ENCODE data around the gene TDG.
A peak's percentile ranks its signal among the peaks of the same experiment; 100 is the strongest.
"Not testable (repeated sequence)": the region's sequence is repeated elsewhere in the genome, so short reads cannot be mapped to it uniquely, and the experiment has no call there.

TDG gene

DNA sequence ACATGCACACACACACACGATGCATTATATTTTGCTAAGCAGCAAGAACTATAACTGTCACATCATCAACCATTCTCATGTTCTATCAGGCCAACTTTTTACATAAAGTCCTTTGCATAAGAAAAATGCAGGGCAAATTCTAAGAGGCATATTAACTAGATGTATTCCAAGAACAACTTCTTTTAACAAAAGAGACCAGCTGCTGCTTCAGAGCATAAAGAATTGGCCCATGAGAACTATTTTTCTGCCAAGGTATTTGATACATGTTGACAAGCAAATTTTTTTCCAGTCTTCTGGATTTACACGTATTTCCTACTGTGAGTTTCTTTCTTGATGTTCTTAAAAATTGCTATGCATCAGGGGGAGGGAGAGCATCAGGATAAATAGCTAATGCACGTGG is 57.1 kb downstream of the TDG start:
- no peak for DNase-seq (ENCODE audit: low spot score)

DNA sequence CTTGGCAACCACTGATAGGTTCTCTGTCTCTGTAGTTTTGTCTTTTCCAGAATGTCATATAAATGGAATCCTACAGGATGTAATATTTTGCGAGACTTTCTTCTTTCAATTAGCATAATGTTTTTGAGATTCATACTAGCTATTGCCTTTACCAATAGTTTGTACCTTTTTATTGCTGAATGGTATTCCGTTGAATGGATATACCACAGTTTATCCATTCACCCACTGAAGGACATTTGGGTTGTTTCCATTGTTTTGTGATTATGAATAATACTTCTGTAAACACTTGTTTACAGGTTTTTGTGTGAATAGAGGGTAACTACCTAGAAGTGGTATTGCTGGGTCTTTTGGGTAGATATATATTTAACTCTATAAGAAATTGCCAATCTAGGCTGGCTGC is 58.0 kb downstream of the TDG start:
- no peak for DNase-seq (ENCODE audit: low spot score)

DNA sequence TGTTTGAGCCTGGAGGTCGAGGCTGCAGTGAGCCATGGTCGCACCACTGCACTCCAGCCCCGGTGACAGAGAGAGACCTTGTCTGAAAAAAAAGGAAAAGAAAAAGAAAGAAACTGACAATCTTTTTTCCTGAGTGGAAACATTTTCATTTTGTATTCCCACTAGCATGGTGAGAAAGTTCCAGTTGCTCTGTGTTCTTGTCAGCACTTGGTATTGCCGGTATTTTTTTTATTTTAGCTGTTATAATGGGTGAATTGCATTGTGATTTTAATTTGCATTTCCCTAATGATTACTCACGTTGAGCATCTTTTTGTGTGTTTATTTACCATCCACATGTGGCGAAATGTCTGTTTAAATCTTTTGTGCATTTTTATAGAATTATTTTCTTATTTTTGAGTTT is 58.7 kb downstream of the TDG start:
- DNase-seq (ENCODE audit: low spot score): no peak

DNA sequence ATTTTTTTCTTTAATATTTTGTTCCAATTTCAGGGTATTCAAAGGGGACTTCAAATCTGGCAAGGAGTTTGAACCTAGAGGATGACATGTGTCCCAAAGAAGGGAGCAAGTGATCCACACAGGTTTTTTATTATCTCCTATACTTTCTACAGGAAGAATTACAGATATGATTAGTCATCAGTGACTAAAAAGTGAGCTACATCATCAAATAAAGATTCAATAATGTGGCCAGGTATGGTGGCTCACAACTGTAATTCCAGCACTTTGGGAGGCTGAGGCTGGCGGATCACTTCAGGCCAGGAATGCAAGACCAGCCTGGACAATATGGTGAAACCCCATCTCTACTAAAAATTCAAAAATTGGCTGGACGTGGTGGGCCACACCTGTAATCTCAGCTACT is 60.1 kb downstream of the TDG start:
- DNase-seq (ENCODE audit: low spot score): no peak

DNA sequence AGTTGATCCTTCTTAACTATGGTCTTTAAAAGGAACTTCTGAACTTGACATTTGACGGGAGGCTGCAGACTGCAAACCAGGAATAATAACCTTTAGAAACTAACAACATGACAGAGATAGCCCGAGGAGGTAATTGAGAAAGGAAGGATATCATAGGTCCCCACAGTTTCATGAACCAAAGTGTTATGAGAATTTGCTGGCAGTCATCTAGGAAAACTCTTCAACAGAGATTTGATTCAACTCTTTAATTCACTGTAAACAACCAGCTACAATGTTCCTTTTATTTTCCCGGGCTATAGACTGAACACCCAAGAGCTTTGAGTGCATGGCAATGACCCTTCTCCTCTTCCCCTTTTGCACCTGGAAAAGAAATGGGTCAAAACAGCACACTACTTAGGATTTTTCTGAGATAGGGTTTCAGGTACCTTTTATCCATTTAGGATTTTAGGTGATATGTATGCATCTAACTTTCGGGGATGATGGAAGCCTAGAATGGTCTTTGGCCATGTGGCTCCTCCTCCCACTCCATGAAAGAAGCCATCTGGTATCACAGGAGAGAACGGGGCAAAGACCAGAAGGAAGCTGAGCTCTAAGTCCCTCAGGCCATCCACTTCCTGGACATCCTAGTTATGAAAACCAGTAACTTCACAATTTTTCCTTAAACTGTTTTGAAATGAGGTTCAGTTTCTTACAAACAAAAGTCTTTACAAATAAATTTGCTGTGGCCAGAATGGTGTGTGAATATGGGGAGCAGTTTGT is 61.3 kb downstream of the TDG start:
- peak; percentile 4 for DNase-seq (ENCODE audit: low spot score)

DNA sequence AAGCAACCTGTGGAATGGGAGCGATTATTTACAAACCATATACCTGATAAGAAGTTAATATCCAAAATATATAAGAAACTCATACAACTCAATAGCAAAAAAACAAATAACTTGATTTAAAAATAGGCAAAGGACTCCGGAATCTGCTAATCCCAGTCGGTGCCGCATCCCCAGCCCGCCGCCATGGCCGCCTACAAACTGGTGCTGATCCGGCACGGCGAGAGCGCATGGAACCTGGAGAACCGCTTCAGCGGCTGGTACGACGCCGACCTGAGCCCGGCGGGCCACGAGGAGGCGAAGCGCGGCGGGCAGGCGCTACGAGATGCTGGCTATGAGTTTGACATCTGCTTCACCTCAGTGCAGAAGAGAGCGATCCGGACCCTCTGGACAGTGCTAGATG is 64.9 kb downstream of the TDG start:
- DNase-seq (ENCODE audit: low spot score): not testable (repeated sequence)

DNA sequence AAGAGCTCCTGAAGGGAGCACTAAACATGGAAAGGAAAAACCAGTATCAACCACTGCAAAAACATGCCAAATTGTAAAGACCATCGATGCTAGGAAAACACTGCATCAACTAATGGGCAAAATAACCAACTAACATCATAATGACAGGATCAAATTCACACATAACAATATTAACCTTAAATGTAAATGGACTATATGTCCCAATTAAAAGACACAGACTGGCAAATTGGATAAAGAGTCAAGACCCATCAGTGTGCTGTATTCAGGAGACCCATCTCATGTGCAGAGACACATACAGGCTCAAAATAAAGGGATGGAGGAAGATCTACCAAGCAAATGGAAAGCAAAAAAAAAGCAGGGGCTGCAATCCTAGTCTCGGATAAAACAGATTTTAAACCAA is 70.5 kb downstream of the TDG start:
- not testable (repeated sequence) for DNase-seq (ENCODE audit: low spot score)
